Dendritic cell treated with granulocyte-macrophage colony-stimulating factor and Interleukin-4, amounts not matched to agents 40 ng/mL and 50 ng/mL, for 4 days (primary cell): ENCODE measurements around the gene ARHGAP36.

Source experiments
- H3K27ac Mint-ChIP-seq: one replicate; pipeline ENCODE4 v1.8.0; 2022; ENCODE audit warnings: mild to moderate bottlenecking, mixed read lengths
- H3K27me3 Mint-ChIP-seq: one replicate; pipeline ENCODE4 v1.8.0; 2022; ENCODE audit warnings: mild to moderate bottlenecking, mixed read lengths
- H3K36me3 Mint-ChIP-seq: one replicate; pipeline ENCODE4 v1.8.0; 2022; ENCODE audit warnings: low read depth, mixed read lengths
- H3K4me1 Mint-ChIP-seq: one replicate; pipeline ENCODE4 v1.8.0; 2022; ENCODE audit warnings: low read depth, mixed read lengths
- H3K4me3 Mint-ChIP-seq: one replicate; pipeline ENCODE4 v1.8.0; 2022; ENCODE audit warnings: mild to moderate bottlenecking, moderate library complexity, mixed read lengths
- H3K9me3 Mint-ChIP-seq: one replicate; pipeline ENCODE4 v1.8.0; 2022; ENCODE audit warnings: mixed read lengths
- intact Hi-C: fragments of 100-400 bp; cut with micrococcal nuclease; formaldehyde crosslinking; loops from one replicate; pipeline ENCODE4 v1.15.0; 2022

Gene ARHGAP36

DNA sequence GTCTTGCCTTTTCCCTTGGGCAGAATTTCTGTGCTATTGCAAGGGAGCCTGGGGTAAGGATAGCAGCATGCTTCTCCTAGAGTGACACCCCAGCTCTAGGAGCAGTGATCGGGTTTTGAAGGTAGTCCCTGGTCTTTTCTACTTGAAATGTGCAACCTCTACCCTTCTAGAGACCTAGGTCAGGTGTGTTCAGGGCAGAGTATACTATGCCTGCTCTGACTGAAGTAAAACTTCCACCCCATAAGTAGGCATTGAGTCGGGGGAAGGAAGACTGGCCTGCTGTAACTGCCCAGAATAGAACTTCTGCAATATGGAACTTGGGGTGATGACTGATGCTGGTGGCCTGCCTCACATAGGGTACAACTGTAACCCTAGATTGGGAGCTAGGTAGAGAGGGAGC, 80.9 kb downstream of the ARHGAP36 start:
- no peaks in the 10 kb centered on the region for H3K4me1 Mint-ChIP-seq
- no peak overlapping the region for H3K27ac Mint-ChIP-seq
- intact Hi-C loops: no loop called here
- no peak overlapping the region for H3K4me3 Mint-ChIP-seq
- H3K27me3 Mint-ChIP-seq: no peaks in the 10 kb centered on the region
- H3K36me3 Mint-ChIP-seq: no peaks in the 10 kb centered on the region
- H3K9me3 Mint-ChIP-seq: no peaks in the 10 kb centered on the region
